NB4 (cell line): ENCODE data around the gene COMMD1.
A peak's percentile ranks its signal among the peaks of the same experiment; 100 is the strongest.

Experiments
- CTCF ChIP-seq: IDR thresholded peaks from one replicate; pipeline ENCODE4 v1.5.1; 2012; ENCODE audit warnings: low read depth, low read length
- MAX ChIP-seq: IDR thresholded peaks from 2 replicates; pipeline ENCODE4 v1.6.1; 2011; ENCODE audit warnings: low read depth, low read length

GRCh38 chr2:61993422-61994024 is 88.0 kb downstream of the COMMD1 start:
- TF ChIP-seq MAX (no peak), CTCF (peak; percentile 89)
